ENCODE measurements around the gene SYNPO2. TPM values are rescaled to one million over a fixed set of nuclear protein-coding genes. Genes with fewer than 3 reads are reported as not detected.

SYNPO2 gene
- total RNA-seq, 3 donors from 2014 or later (not counting 1 experiment from before 2014, with no cell fraction given) = 0.18 to 0.85 (median 0.56) TPM

- no peaks in the 10 kb centered on the region for H3K9me3 ChIP-seq (ENCODE audit: control insufficient read depth, insufficient read depth, low read length)
- ATAC-seq = no peak
- intact Hi-C loops (cut with micrococcal nuclease) = no loop called here
- no peaks in the 10 kb centered on the region for H3K36me3 ChIP-seq (ENCODE audit: control insufficient read depth, insufficient read depth, low read length)
- DNase-seq = no peak
- Mint-ChIP-seq H3K9me3 (no peaks in the 10 kb centered on the region), H3K36me3 (no peaks in the 10 kb centered on the region), H3K27ac (no peak overlapping the region), H3K27me3 (ENCODE audit: low read depth in 2 of 2) (peaks cover 0 to 5% of the 10 kb centered on the region in 2 donors), H3K4me3 (no peak overlapping the region), H3K4me1 (peaks cover 0 to 4% of the 10 kb centered on the region in 2 donors)
- no peak overlapping the region for H3K4me3 ChIP-seq (ENCODE audit: low read length)
- H3K4me1 ChIP-seq (ENCODE audit: control insufficient read depth, insufficient read depth, low read length) = no peaks in the 10 kb centered on the region
- H3K27me3 ChIP-seq (ENCODE audit: control insufficient read depth, insufficient read depth, low read length) = no peaks in the 10 kb centered on the region
- H3K27ac ChIP-seq (ENCODE audit: low read length) = no peak overlapping the region
- no peak for TF ChIP-seq CTCF (IDR thresholded peaks at IDR 0.05)
- 91% methylated on average over 2 of the region's 2 CpGs for WGBS (ENCODE audit: insufficient coverage)
Measured at GRCh38 chr4:119110121-119110520, 221.5 kb downstream of the SYNPO2 start.

Other genes starting within 250 kb of the SYNPO2 start
- 10 to 100 TPM; 50.2 to 57.5 (median 51.9) TPM for gene METTL14, start 203.5 kb upstream of the SYNPO2 start, total RNA-seq
- gene SEC24D, start 52.7 kb upstream of the SYNPO2 start, total RNA-seq = 10 to 100 TPM; 32.7 to 50.2 (median 35.2) TPM
- gene MYOZ2, start 247.0 kb downstream of the SYNPO2 start, total RNA-seq = not detected

All from natural killer cell (primary cell).